ENCODE measurements around the gene SLC35G3.
"Not testable (repeated sequence)": the region's sequence is repeated elsewhere in the genome, so short reads cannot be mapped to it uniquely, and the experiment has no call there.

Gene SLC35G3

DNA sequence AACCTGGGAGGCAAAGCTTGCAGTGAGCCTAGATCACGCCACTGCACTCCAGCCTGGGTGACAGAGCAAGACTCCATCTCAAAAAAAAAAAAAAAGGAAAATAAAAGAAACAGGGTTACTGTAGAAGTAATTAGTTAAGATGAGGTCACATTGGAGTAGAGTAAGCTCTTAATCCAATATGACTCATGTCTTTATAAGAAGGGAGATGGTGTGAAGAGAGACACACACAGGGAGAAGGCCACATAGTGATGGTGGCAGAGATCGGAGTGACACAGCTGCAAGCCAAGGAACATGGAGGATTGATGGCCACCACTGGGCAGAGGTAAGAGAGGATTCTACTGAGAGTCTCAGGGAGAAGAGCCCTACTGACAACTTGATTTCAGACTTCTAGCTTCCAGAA lies 33.4 kb upstream of the SLC35G3 start:
- peaks cover 20% of the 10 kb centered on the region for H3K9me3 Mint-ChIP-seq
- no peak for DNase-seq
- H3K4me3 Mint-ChIP-seq: no peak overlapping the region
- no peaks in the 10 kb centered on the region for H3K27me3 Mint-ChIP-seq
- H3K36me3 Mint-ChIP-seq: peaks cover 56% of the 10 kb centered on the region
- CTCF ChIA-PET: no interaction called here
- no peak overlapping the region for H3K27ac Mint-ChIP-seq
- H3K4me1 Mint-ChIP-seq: peaks cover 15% of the 10 kb centered on the region

DNA sequence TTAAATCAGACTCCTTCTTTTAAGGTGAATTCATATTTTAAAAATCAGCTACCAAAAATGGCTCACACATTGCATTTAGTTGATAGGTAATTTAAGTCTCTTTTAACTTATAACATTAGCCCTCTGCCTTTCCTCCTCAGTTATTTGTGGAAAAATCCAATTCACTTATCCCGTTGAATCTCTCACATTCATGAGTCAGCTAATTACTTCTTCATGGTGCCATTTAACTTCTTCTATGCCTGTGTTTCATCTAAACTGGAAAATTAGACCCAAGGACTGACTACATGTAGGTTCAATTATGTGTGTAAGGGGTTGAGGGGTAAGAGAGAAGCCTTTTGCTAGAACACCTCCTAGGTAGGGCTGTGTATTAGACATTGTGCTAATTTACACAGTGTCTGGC lies 30.2 kb upstream of the SLC35G3 start:
- CTCF ChIA-PET: no interaction called here
- Mint-ChIP-seq H3K27me3 (no peaks in the 10 kb centered on the region), H3K9me3 (peaks cover 14% of the 10 kb centered on the region), H3K4me1 (peaks cover 21% of the 10 kb centered on the region), H3K4me3 (no peak overlapping the region), H3K27ac (no peak overlapping the region), H3K36me3 (peaks cover 51% of the 10 kb centered on the region)
- DNase-seq: no peak

- H3K36me3 Mint-ChIP-seq: peaks cover 51% of the 10 kb centered on the region
- H3K27ac Mint-ChIP-seq: no peak overlapping the region
- no peaks in the 10 kb centered on the region for H3K27me3 Mint-ChIP-seq
- peaks cover 35% of the 10 kb centered on the region for H3K4me1 Mint-ChIP-seq
- DNase-seq: no peak
- CTCF ChIA-PET: interaction anchor here (2.0 kb wide), 1 partner anchor 19 kb away, joined by 7 read pairs; no protein-coding TSS in a partner anchor
- H3K4me3 Mint-ChIP-seq: no peak overlapping the region
- peaks cover 13% of the 10 kb centered on the region for H3K9me3 Mint-ChIP-seq
Measured at GRCh38 chr17:35222452-35222851, 28.3 kb upstream of the SLC35G3 start.

DNA sequence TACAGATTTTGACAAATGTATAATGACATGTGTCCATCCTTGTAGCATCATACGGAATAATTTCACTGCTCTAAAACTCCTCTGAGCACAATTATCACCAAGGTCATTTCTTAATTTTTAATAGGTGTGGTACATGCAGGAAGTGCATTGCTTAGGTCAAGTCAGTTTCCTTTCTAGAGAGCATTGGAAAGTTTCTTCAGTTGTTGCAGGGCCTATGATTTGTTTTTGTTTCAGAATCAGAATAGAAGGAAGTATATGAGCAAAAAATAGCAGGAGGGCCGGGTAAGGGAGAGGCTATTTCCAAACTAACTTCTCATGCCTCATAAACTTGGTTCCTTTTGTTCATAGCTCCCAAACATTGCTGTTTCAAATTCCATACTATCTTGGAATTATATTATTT lies 24.7 kb upstream of the SLC35G3 start:
- Mint-ChIP-seq H3K4me1 (peaks cover 70% of the 10 kb centered on the region), H3K27me3 (no peaks in the 10 kb centered on the region), H3K4me3 (peak overlapping the region; percentile 63), H3K27ac (peak overlapping the region; percentile 96), H3K36me3 (peaks cover 34% of the 10 kb centered on the region), H3K9me3 (peaks cover 13% of the 10 kb centered on the region)
- no peak for DNase-seq
- CTCF ChIA-PET: interaction anchor here (0.6 to 1.0 kb wide), 3 partner anchors 10 to 22 kb away, joined by 3 to 5 read pairs (median 3); no protein-coding TSS in a partner anchor

DNA sequence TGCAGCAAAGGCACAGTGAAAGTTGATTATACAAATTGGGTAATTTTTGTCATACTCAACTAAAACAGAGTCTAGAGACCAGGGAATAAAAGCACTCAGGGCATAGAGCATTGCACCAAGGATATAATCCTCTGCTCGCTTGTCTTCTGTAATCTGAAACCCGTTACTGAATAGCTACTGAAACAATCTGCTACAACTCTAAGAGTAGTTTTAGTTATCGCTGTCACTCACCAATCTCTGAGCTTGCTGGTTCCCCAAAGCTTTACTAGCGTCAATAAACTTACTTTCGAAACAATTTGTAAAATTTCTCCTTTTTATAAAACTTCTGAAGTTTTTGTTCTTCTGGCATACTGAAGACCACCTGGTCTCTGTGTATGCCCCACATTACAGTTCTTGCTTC lies 22.9 kb upstream of the SLC35G3 start:
- peaks cover 88% of the 10 kb centered on the region for H3K4me1 Mint-ChIP-seq
- H3K9me3 Mint-ChIP-seq: peaks cover 7% of the 10 kb centered on the region
- H3K27ac Mint-ChIP-seq: peak overlapping the region; percentile 74
- peak overlapping the region; percentile 9 for H3K4me3 Mint-ChIP-seq
- H3K27me3 Mint-ChIP-seq: no peaks in the 10 kb centered on the region
- CTCF ChIA-PET: no interaction called here
- H3K36me3 Mint-ChIP-seq: peaks cover 30% of the 10 kb centered on the region
- no peak for DNase-seq

DNA sequence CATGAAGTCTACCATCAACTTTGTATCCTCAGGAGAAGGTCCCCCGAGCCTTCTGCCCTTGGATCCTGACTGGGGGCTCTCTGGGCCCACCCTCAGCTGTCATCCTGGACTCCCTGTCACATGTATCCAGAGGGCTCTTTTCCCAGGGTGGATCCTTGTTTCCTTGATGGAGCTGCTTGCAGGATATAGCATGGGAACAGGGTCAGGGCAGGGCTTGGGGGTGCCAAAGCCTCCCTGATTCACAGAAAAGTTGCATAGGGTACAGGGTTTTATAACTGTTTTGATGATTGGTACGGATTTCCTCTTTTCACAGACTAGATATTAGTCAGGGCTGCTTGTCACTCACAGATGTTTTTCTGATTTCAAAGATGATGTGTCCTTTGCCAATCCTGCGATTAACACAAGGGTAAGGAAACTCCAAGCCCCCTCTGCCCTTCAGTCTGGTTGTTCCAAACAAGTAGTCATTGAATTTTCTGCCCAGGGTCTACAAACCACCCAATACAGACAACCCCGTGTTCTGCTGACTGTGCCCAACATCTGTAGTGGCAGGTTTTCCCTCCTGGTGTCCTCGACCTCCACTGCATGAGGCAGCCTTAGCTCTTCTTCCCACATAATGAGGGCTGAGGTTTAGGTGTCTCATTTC lies 20.6 kb upstream of the SLC35G3 start:
- peak overlapping the region; percentile 99 for H3K27ac Mint-ChIP-seq
- H3K9me3 Mint-ChIP-seq: peaks cover 4% of the 10 kb centered on the region
- peaks cover 94% of the 10 kb centered on the region for H3K4me1 Mint-ChIP-seq
- peak; percentile 52 for DNase-seq
- no peaks in the 10 kb centered on the region for H3K27me3 Mint-ChIP-seq
- CTCF ChIA-PET: interaction anchor here (1.7 to 4.4 kb wide), 3 partner anchors 26 to 324 kb away, joined by 4 to 49 read pairs (median 8); partner anchors contain the start of gene SLFN5
- H3K36me3 Mint-ChIP-seq: peaks cover 21% of the 10 kb centered on the region
- peak overlapping the region; percentile 70 for H3K4me3 Mint-ChIP-seq

GRCh38 chr17:35214192-35214591 lies 20.0 kb upstream of the SLC35G3 start:
- peak overlapping the region; percentile 70 for H3K4me3 Mint-ChIP-seq
- peaks cover 94% of the 10 kb centered on the region for H3K4me1 Mint-ChIP-seq
- peak overlapping the region; percentile 99 for H3K27ac Mint-ChIP-seq
- CTCF ChIA-PET: interaction anchor here (1.5 to 4.4 kb wide), 4 partner anchors 26 to 324 kb away, joined by 4 to 49 read pairs (median 6); partner anchors contain the start of gene SLFN5
- peaks cover 25% of the 10 kb centered on the region for H3K36me3 Mint-ChIP-seq
- DNase-seq: peak; percentile 63
- H3K9me3 Mint-ChIP-seq: peaks cover 8% of the 10 kb centered on the region
- no peaks in the 10 kb centered on the region for H3K27me3 Mint-ChIP-seq

- peak overlapping the region; percentile 99 for H3K27ac Mint-ChIP-seq
- H3K4me3 Mint-ChIP-seq: peak overlapping the region; percentile 70
- peaks cover 94% of the 10 kb centered on the region for H3K4me1 Mint-ChIP-seq
- CTCF ChIA-PET: interaction anchor here (1.0 to 4.4 kb wide), 6 partner anchors 27 to 325 kb away, joined by 3 to 49 read pairs (median 4); partner anchors contain the start of gene SLFN5
- H3K9me3 Mint-ChIP-seq: peaks cover 8% of the 10 kb centered on the region
- peaks cover 24% of the 10 kb centered on the region for H3K36me3 Mint-ChIP-seq
- H3K27me3 Mint-ChIP-seq: no peaks in the 10 kb centered on the region
- no peak for DNase-seq
Measured at GRCh38 chr17:35213412-35213940, 19.3 kb upstream of the SLC35G3 start.

DNA sequence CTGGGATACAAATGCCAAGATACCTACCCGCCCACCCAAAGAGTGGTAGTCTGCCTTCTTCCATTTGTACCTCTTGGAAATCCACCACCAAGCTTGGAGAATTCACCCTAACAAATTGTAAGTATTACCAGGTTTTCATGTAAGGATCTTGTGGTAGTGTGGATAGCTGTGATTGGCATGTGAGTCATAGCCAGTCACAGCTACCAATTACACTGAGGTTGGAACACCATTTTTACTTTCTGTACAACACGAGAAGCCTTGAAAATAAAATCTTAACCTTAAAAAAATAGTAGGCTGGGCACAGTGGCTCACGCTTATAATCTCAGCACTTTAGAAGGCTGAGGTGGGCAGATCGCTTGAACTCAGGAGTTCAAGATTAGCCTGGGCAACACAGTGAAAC lies 18.5 kb upstream of the SLC35G3 start:
- Mint-ChIP-seq H3K4me1 (peaks cover 88% of the 10 kb centered on the region), H3K9me3 (peaks cover 8% of the 10 kb centered on the region), H3K27ac (peak overlapping the region; percentile 99), H3K4me3 (peak overlapping the region; percentile 70), H3K27me3 (no peaks in the 10 kb centered on the region), H3K36me3 (peaks cover 24% of the 10 kb centered on the region)
- CTCF ChIA-PET: interaction anchor here (1.0 to 4.4 kb wide), 4 partner anchors 28 to 100 kb away, joined by 3 to 49 read pairs (median 4); partner anchors contain the start of gene SLFN5
- peak; percentile 25 for DNase-seq

- H3K27ac Mint-ChIP-seq: peak overlapping the region; percentile 77
- H3K4me3 Mint-ChIP-seq: no peak overlapping the region
- peaks cover 78% of the 10 kb centered on the region for H3K4me1 Mint-ChIP-seq
- DNase-seq: peak; percentile 82
- H3K9me3 Mint-ChIP-seq: peaks cover 15% of the 10 kb centered on the region
- peaks cover 32% of the 10 kb centered on the region for H3K36me3 Mint-ChIP-seq
- CTCF ChIA-PET: interaction anchor here (1.7 kb wide), 1 partner anchor 30 kb away, joined by 5 read pairs; no protein-coding TSS in a partner anchor
- no peaks in the 10 kb centered on the region for H3K27me3 Mint-ChIP-seq
Measured at GRCh38 chr17:35210741-35211140, 16.5 kb upstream of the SLC35G3 start.

DNA sequence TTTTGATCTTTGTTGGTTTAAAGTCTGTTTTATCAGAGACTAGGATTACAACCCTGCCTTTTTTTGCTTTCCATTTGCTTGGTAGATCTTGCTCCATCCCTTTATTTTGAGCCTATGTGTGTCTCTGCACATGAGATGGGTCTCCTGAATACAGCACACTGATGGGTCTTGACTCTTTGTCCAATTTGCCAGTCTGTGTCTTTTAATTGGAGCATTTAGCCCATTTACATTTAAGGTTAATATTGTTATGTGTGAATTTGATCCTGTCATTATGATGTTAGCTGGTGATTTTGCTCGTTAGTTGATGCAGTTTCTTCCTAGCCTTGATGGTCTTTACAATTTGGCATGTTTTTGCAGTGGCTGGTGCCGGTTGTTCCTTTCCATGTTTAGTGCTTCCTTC lies 8.4 kb upstream of the SLC35G3 start:
- H3K36me3 Mint-ChIP-seq: peaks cover 47% of the 10 kb centered on the region
- H3K4me1 Mint-ChIP-seq, DNase-seq, H3K4me3 Mint-ChIP-seq, CTCF ChIA-PET, H3K27ac Mint-ChIP-seq, H3K27me3 Mint-ChIP-seq: not testable (repeated sequence)
- H3K9me3 Mint-ChIP-seq: peaks cover 52% of the 10 kb centered on the region

DNA sequence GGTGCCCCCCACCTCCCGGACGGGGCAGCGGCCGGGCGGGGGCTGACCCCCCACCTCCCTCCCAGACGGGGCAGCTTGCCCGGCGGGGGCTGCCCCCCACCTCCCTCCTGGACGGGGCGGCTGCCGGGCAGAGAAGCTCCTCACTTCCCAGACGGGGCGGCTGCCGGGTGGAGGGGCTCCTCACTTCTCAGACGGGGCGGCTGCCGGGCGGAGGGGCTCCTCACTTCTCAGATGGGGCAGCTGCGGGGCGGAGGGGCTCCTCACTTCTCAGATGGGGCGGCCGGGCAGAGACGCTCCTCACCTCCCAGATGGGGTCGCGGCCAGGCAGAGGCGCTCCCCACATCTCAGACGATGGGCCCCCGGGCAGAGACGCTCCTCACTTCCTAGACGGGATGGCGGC lies 869 bp upstream of the SLC35G3 start:
- H3K4me3 Mint-ChIP-seq, H3K27me3 Mint-ChIP-seq, H3K27ac Mint-ChIP-seq, DNase-seq, CTCF ChIA-PET: not testable (repeated sequence)
- peaks cover 18% of the 10 kb centered on the region for H3K9me3 Mint-ChIP-seq
- H3K4me1 Mint-ChIP-seq: peaks cover 15% of the 10 kb centered on the region
- H3K36me3 Mint-ChIP-seq: peaks cover 29% of the 10 kb centered on the region

- Mint-ChIP-seq H3K27ac (no peak overlapping the region), H3K4me3 (no peak overlapping the region), H3K36me3 (peaks cover 25% of the 10 kb centered on the region), H3K27me3 (peaks cover 4% of the 10 kb centered on the region), H3K4me1 (peaks cover 35% of the 10 kb centered on the region), H3K9me3 (peaks cover 7% of the 10 kb centered on the region)
- CTCF ChIA-PET: no interaction called here
- no peak for DNase-seq
Measured at GRCh38 chr17:35192708-35193107, 1.5 kb downstream of the SLC35G3 start.

- DNase-seq: no peak
- CTCF ChIA-PET: no interaction called here
- H3K4me3 Mint-ChIP-seq: no peak overlapping the region
Measured at GRCh38 chr17:35191001-35191695, 3.0 kb downstream of the SLC35G3 start.

More at GRCh38 chr17:35191001-35191695, 3.0 kb downstream of the SLC35G3 start:
- Mint-ChIP-seq H3K27me3 (no peaks in the 10 kb centered on the region), H3K27ac (no peak overlapping the region), H3K4me1 (peaks cover 47% of the 10 kb centered on the region), H3K9me3 (peaks cover 4% of the 10 kb centered on the region), H3K36me3 (peaks cover 20% of the 10 kb centered on the region)

Data from activated naive CD4-positive, alpha-beta T cell treated with anti-CD3 and anti-CD28 coated beads, Interleukin-2, amount 10 ng/mL, durations not matched to agents 7 days and 5 days (primary cell).